Fibroblast of peridontal ligament (primary cell): Measurements from ENCODE around the gene ZBED5.
"Not testable (repeated sequence)": the region's sequence is repeated elsewhere in the genome, so short reads cannot be mapped to it uniquely, and the experiment has no call there.

ENCODE experiments used
- DNase-seq: peaks from one replicate; pipeline ENCODE4 v3.0.0-alpha.2; 2010; ENCODE audit errors: extremely low read depth

The ZBED5 gene

GRCh38 chr11:10838083-10838482, 19.8 kb downstream of the ZBED5 start:
- DNase-seq, result no peak

- DNase-seq, result not testable (repeated sequence)
Observed at GRCh38 chr11:10836884-10837283, 21.0 kb downstream of the ZBED5 start.

- DNase-seq, result no peak
Observed at GRCh38 chr11:10829139-10829538, 28.7 kb downstream of the ZBED5 start.

GRCh38 chr11:10828402-10828801, 29.5 kb downstream of the ZBED5 start:
- DNase-seq, result no peak

- DNase-seq, result no peak
Observed at GRCh38 chr11:10824888-10825287, 33.0 kb downstream of the ZBED5 start.

- DNase-seq, result no peak
Observed at GRCh38 chr11:10823152-10823579, 34.7 kb downstream of the ZBED5 start.

GRCh38 chr11:10822491-10822890, 35.4 kb downstream of the ZBED5 start:
- not testable (repeated sequence) for DNase-seq

GRCh38 chr11:10818594-10818993, 39.3 kb downstream of the ZBED5 start:
- DNase-seq, result peak; percentile 68

GRCh38 chr11:10813945-10814344, 43.9 kb downstream of the ZBED5 start:
- DNase-seq, result no peak

DNA sequence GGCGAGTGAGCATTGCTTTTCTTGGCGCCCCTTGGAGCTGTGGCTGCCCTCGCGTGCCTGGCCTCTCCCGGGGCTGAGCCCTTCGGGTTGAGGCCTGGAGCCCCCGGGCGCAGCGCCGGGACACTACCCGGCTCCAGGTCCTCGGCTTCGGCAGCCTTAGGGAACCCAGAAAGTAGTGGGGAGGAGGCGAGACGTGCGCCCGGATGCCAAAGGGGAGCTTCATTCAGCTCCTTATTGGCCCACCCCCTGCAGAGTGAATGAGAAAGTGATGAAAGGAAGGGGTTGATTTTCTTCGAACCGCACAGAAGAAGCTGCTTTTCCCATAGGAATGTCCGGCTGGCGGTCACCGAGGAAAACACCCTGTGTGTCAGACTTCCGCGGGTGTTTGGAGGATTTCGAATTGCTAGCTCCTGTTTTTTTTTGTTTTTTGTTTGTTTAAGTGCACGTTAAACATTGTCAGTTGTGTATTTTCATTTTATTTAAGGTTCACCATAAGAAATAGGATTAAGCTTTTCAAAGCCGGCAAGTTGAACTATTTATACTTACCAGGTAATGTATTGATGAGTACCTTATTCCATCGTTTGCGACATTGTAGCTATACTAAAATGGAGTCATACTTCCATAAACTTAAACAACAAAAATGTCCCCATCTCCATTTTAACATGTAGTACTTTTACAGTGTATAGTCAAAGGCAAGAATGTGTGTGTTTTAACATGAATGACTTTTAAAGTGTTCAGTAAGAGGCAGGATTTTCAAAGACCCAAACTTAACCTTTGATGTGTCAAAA, 48.3 kb downstream of the ZBED5 start:
- peak; percentile 63 for DNase-seq

DNA sequence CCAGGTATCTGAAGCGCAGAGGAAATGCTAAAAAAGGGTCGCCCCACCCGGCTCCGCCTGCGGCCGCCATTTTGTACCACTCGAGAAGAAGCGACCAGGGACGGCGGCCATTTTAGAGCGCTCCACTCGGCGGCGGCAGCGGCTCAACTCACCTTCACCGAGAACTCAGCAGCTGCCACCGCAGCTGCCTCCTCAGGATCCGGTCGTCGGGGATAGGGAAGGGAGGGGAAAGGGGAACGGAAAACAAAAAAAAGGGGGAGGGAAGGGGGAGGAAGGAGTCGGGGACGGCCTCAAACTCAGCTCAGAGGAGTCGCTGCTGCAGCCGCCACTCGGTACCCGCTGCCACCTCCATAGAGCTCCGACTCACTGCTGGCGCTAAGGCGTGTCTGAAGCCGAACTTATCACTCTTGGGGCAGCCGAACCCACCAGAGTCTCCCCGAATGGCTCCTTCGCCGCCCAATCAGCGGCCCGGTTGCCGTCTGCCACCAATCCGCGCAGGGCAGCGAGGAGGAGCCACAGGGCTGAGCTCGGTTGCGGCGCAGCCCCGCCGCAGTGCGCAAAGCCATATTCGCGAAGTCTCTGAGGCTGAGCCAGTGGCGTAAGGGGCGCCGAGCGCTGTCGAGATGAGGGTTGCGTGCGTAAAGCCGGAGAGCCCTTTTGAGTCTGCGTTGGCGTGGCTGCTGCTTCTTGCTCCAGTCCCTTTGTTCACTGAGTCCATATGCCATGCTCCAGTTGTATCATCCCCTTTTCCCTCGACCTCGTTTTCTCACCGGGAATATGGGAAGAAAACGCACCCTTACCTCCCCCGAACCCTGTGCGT, 49.1 kb downstream of the ZBED5 start, which contains the start of gene EIF4G2:
Gene EIF4G2 (minus strand): TSS at position 374 of the 820 bp plus-strand sequence.
- DNase-seq, result peak; percentile 98

DNA sequence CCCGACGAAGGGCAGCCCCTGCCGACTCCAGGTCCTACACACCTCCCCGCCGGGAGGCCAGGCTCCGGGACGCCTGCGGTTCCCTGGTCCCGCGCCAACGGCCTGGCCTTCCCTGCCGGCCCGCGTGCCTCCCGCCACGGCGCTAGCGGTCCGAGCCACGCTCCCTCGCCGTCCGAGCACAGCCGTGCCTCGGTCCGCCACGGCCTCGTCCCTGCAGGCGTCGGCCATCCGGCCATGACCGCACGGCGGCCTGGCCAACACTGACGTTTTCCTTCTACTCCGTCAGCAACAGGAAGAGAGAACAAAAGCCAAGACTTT, 49.7 kb downstream of the ZBED5 start:
- no peak for DNase-seq

- DNase-seq, result peak; percentile 56
Observed at GRCh38 chr11:10807493-10808234, 50.2 kb downstream of the ZBED5 start.

GRCh38 chr11:10806206-10806605, 51.6 kb downstream of the ZBED5 start:
- DNase-seq, result no peak

GRCh38 chr11:10805741-10806140, 52.1 kb downstream of the ZBED5 start:
- no peak for DNase-seq

GRCh38 chr11:10803676-10804075, 54.2 kb downstream of the ZBED5 start:
- DNase-seq, result no peak
